Stimulated activated CD4-positive, alpha-beta T cell treated with anti-CD3 and anti-CD28 coated beads, Interleukin-12 subunit alpha, Interleukin-12 subunit beta, amount 100 ng/mL, for 4 hours (primary cell): Measurements from ENCODE around the gene CLEC9A.
"Not testable (repeated sequence)": the region's sequence is repeated elsewhere in the genome, so short reads cannot be mapped to it uniquely, and the experiment has no call there.

ENCODE experiments used
- DNase-seq: peaks from one replicate; pipeline ENCODE4 v3.0.0-alpha.2; 2020

The CLEC9A gene

GRCh38 chr12:10030446-10030845 lies at the start of gene CLEC9A:
Gene CLEC9A (plus strand): TSS chr12:10030682. CDS start chr12:10052688, 22,006 bp downstream.
- no peak for DNase-seq

GRCh38 chr12:9991876-9992275 lies 38.6 kb upstream of the CLEC9A start:
- no peak for DNase-seq

- no peak for DNase-seq
These were observed 38.2 kb upstream of the CLEC9A start for GRCh38 chr12:9992296-9992695.

- DNase-seq: no peak
These were observed 31.5 kb upstream of the CLEC9A start, which contains the start of gene CLEC1B for GRCh38 chr12:9999016-9999415. Gene CLEC1B (minus strand): TSS chr12:9999121. CDS start chr12:9999100, 21 bp downstream.

- no peak for DNase-seq
These were observed 29.2 kb upstream of the CLEC9A start for GRCh38 chr12:10001171-10001776.

GRCh38 chr12:10012630-10013330 lies 17.7 kb upstream of the CLEC9A start:
- DNase-seq: no peak

- no peak for DNase-seq
These were observed 15.0 kb upstream of the CLEC9A start for GRCh38 chr12:10015450-10015849.

- no peak for DNase-seq
These were observed 13.6 kb upstream of the CLEC9A start for GRCh38 chr12:10016881-10017280.

- DNase-seq: no peak
These were observed 12.1 kb upstream of the CLEC9A start for GRCh38 chr12:10018386-10018785.

- DNase-seq: no peak
These were observed 9.1 kb upstream of the CLEC9A start for GRCh38 chr12:10021342-10021741.

GRCh38 chr12:10025236-10025635 lies 5.2 kb upstream of the CLEC9A start:
- DNase-seq: no peak

GRCh38 chr12:10026666-10027065 lies 3.8 kb upstream of the CLEC9A start:
- not testable (repeated sequence) for DNase-seq

GRCh38 chr12:10027311-10027710 lies 3.2 kb upstream of the CLEC9A start:
- no peak for DNase-seq

GRCh38 chr12:10027721-10028120 lies 2.8 kb upstream of the CLEC9A start:
- no peak for DNase-seq

- no peak for DNase-seq
These were observed 839 bp downstream of the CLEC9A start for GRCh38 chr12:10031321-10031720.

- DNase-seq: no peak
These were observed 1.3 kb downstream of the CLEC9A start for GRCh38 chr12:10031771-10032175.

- DNase-seq: no peak
These were observed 3.5 kb downstream of the CLEC9A start for GRCh38 chr12:10033783-10034545.

- no peak for DNase-seq
These were observed 11.7 kb downstream of the CLEC9A start for GRCh38 chr12:10042167-10042566.

GRCh38 chr12:10048526-10048925 lies 18.0 kb downstream of the CLEC9A start:
- DNase-seq: no peak

- DNase-seq: no peak
These were observed 21.9 kb downstream of the CLEC9A start for GRCh38 chr12:10052193-10052913.

- DNase-seq: no peak
These were observed 27.9 kb downstream of the CLEC9A start for GRCh38 chr12:10058387-10058786.

GRCh38 chr12:10065241-10065640 lies 34.8 kb downstream of the CLEC9A start:
- DNase-seq: no peak

GRCh38 chr12:10067264-10067663 lies 36.8 kb downstream of the CLEC9A start:
- no peak for DNase-seq
